HEK293T (cell line): ENCODE results near the gene TLCD1.

ENCODE experiments used
- ARNT ChIP-seq: fragments of 450-650 bp; IDR thresholded peaks from 2 replicates; pipeline ENCODE4 v1.6.1; 2017; ENCODE audit warnings: mild to moderate bottlenecking
- BHLHE40 ChIP-seq: fragments of 450-650 bp; IDR thresholded peaks from 2 replicates; pipeline ENCODE4 v1.6.1; 2016; ENCODE audit warnings: mild to moderate bottlenecking, moderate library complexity, borderline replicate concordance
- ELF4 ChIP-seq: fragments of 450-650 bp; IDR thresholded peaks from 2 replicates; pipeline ENCODE4 v1.6.1; 2017; ENCODE audit warnings: antibody characterized with exemption
- FOXK2 ChIP-seq: fragments of 450-650 bp; IDR thresholded peaks from 2 replicates; pipeline ENCODE4 v1.6.1; 2016; ENCODE audit warnings: mild to moderate bottlenecking
- FOXM1 ChIP-seq: fragments of 450-650 bp; IDR thresholded peaks from 2 replicates; pipeline ENCODE4 v1.6.1; 2017; ENCODE audit warnings: mild to moderate bottlenecking, borderline replicate concordance
- L3MBTL2 ChIP-seq: fragments of 450-650 bp; conservative IDR thresholded peaks from 2 replicates; pipeline ENCODE4 v1.6.1; 2016; ENCODE audit warnings: mild to moderate bottlenecking
- LEF1 ChIP-seq: fragments of 450-650 bp; IDR thresholded peaks from 2 replicates; pipeline ENCODE4 v1.6.1; 2017; ENCODE audit warnings: mild to moderate bottlenecking, borderline replicate concordance
- SUZ12 ChIP-seq: fragments of 450-650 bp; IDR thresholded peaks from 2 replicates; pipeline ENCODE4 v1.6.1; 2016; ENCODE audit warnings: mild to moderate bottlenecking
- TARDBP ChIP-seq: fragments of 450-650 bp; IDR thresholded peaks from 2 replicates; pipeline ENCODE4 v1.6.1; 2016

DNA sequence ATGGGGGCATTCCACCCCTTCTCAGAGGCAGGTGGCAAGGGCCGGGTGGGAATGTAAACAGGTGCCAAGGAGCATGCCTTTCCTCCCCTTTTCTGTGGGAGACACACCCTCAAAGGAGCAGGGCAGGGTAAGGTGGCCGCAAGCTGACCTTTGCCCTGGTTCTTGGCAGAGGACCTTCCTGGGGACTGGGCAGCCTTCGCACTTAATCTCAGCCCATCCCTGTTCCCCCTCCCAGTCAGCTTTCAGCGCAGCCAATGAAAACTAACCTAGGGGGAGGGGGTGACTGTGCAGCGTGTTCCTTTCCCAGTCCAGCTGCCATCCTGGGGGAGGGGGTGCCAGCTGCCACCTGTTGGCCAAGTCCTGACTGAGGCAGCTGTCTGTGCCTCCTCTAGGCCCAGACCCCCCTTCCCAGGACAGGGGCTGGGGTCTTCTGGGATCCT lies 20.6 kb upstream of the TLCD1 start:
- TF ChIP-seq FOXM1 (no peak), FOXK2 (no peak), ARNT (no peak), LEF1 (no peak), TARDBP (no peak), SUZ12 (no peak), BHLHE40 (no peak), ELF4 (no peak), L3MBTL2 (no peak)
